Suprapubic skin (tissue), 4 donors: Measurements from ENCODE around the gene ANKRD33. TPM values are rescaled to one million over a fixed set of nuclear protein-coding genes. Genes with fewer than 3 reads are reported as not detected.
A peak's percentile ranks its signal among the peaks of the same experiment; 100 is the strongest.
"Not testable (repeated sequence)": the region's sequence is repeated elsewhere in the genome, so short reads cannot be mapped to it uniquely, and the experiment has no call there.

Experiments used
- DNase-seq, 2 donors: peaks; one replicate each; pipeline ENCODE4 v3.0.0-alpha.2; 2019; ENCODE audit warnings: low spot score in 2 of 2
- H3K27ac ChIP-seq: fragments of 200-600 bp; sonication (generic); one replicate; pipeline ENCODE4 v1.5.1; 2019
- H3K27me3 ChIP-seq: fragments of 200-600 bp; sonication (generic); one replicate; pipeline ENCODE4 v1.5.1; 2019
- H3K36me3 ChIP-seq: fragments of 200-600 bp; sonication (generic); one replicate; pipeline ENCODE4 v1.5.1; 2019
- H3K4me1 ChIP-seq: fragments of 200-600 bp; sonication (generic); one replicate; pipeline ENCODE4 v1.5.1; 2019
- H3K4me3 ChIP-seq: fragments of 200-600 bp; sonication (generic); one replicate; pipeline ENCODE4 v1.5.1; 2019; ENCODE audit warnings: mild to moderate bottlenecking
- H3K9me3 ChIP-seq: fragments of 200-600 bp; sonication (generic); one replicate; pipeline ENCODE4 v1.5.1; 2019
- CTCF ChIP-seq, 2 donors: fragments of 200-600 bp in 1 of 2; fragments of 450-650 bp in 1 of 2; sonication (generic) in 1 of 2; IDR thresholded peaks; one replicate each; pipeline ENCODE4 v1.5.1; 2016 to 2019; ENCODE audit warnings: antibody characterized with exemption in 2 of 2, mild to moderate bottlenecking in 1 of 2, moderate library complexity in 1 of 2
- EP300 ChIP-seq: sonication (generic); formaldehyde crosslinking; IDR thresholded peaks from one replicate; pipeline ENCODE4 v1.6.1; 2017; ENCODE audit warnings: antibody characterized with exemption
- POLR2A ChIP-seq, 2 donors: fragments of 450-650 bp; IDR thresholded peaks; one replicate each; pipeline ENCODE4 v1.6.1; 2017; ENCODE audit warnings: antibody characterized with exemption in 2 of 2, mild to moderate bottlenecking in 2 of 2, moderate library complexity in 2 of 2
- POLR2AphosphoS5 ChIP-seq, 3 donors: sonication (generic); formaldehyde crosslinking; IDR thresholded peaks; one replicate each; pipeline ENCODE4 v1.6.1; 2017; ENCODE audit warnings: antibody characterized with exemption in 3 of 3
- WGBS: methylation state at CpG from one replicate; pipeline ENCODE4 v1.1.5; 2018; 5-methylcytosine and 5-hydroxymethylcytosine counted together
- total RNA-seq, 4 donors: library from RNA; depleted of rRNA; stranded (reverse); fragments of >200 nt; gene quantifications; one replicate each; pipeline ENCODE4 v1.1.0, GENCODE V29; 2016

Gene ANKRD33
- total RNA-seq, 4 donors from 2014 or later, result not detected

GRCh38 chr12:51883295-51883694, 4.6 kb upstream of the ANKRD33 start:
- Histone ChIP-seq H3K4me3 (no peak overlapping the region), H3K27ac (no peak overlapping the region), H3K4me1 (peaks cover 15% of the 10 kb centered on the region), H3K36me3 (no peaks in the 10 kb centered on the region), H3K27me3 (no peaks in the 10 kb centered on the region), H3K9me3 (no peaks in the 10 kb centered on the region)
- TF ChIP-seq POLR2A (IDR thresholded peaks at IDR 0.05) (no peak), CTCF (IDR thresholded peaks at IDR 0.05) (no peak)
- WGBS, result 94% methylated on average over 1 of the region's 1 CpG
- DNase-seq, result peak in 1 of 2 donors; percentile 1

- H3K4me3 ChIP-seq, result no peak overlapping the region
- H3K36me3 ChIP-seq, result no peaks in the 10 kb centered on the region
- peaks cover 15% of the 10 kb centered on the region for H3K4me1 ChIP-seq
- no peaks in the 10 kb centered on the region for H3K27me3 ChIP-seq
- no peak for TF ChIP-seq POLR2AphosphoS5 (IDR thresholded peaks at IDR 0.05)
- no peak for TF ChIP-seq CTCF (IDR thresholded peaks at IDR 0.05)
- TF ChIP-seq POLR2A (IDR thresholded peaks at IDR 0.05), result no peak
- no peak for TF ChIP-seq EP300
- 87% methylated on average over 4 of the region's 4 CpGs for WGBS
- no peak overlapping the region for H3K27ac ChIP-seq
- H3K9me3 ChIP-seq, result no peaks in the 10 kb centered on the region
- DNase-seq, result peak in 1 of 2 donors; percentile 9
Observed at GRCh38 chr12:51883998-51884675, 3.8 kb upstream of the ANKRD33 start.

- H3K9me3 ChIP-seq, result no peaks in the 10 kb centered on the region
- no peak overlapping the region for H3K4me3 ChIP-seq
- DNase-seq, result peak; percentile 47 to 63
- H3K4me1 ChIP-seq, result peaks cover 15% of the 10 kb centered on the region
- no peaks in the 10 kb centered on the region for H3K27me3 ChIP-seq
- no peak overlapping the region for H3K27ac ChIP-seq
- 86% methylated on average over 11 of the region's 11 CpGs for whole genome bisulfite sequencing
- TF ChIP-seq EP300 (no peak), POLR2AphosphoS5 (IDR thresholded peaks at IDR 0.05) (no peak)
- H3K36me3 ChIP-seq, result no peaks in the 10 kb centered on the region
Observed at GRCh38 chr12:51884676-51885229, 3.1 kb upstream of the ANKRD33 start.

- not testable (repeated sequence) for H3K27me3 ChIP-seq, H3K4me3 ChIP-seq, H3K36me3 ChIP-seq, H3K27ac ChIP-seq, H3K9me3 ChIP-seq
- H3K4me1 ChIP-seq, result peaks cover 15% of the 10 kb centered on the region
- WGBS, result 81% methylated on average over 10 of the region's 10 CpGs
- peak; percentile 48 to 54 for DNase-seq
Observed at GRCh38 chr12:51885294-51886020, 2.4 kb upstream of the ANKRD33 start.

- Histone ChIP-seq H3K27ac (peak overlapping the region; percentile 20), H3K36me3 (no peaks in the 10 kb centered on the region), H3K9me3 (no peaks in the 10 kb centered on the region), H3K4me1 (peaks cover 15% of the 10 kb centered on the region), H3K27me3 (no peaks in the 10 kb centered on the region), H3K4me3 (no peak overlapping the region)
- peak; percentile 86 to 89 for DNase-seq
- no peak for TF ChIP-seq EP300
- TF ChIP-seq POLR2A (IDR thresholded peaks at IDR 0.05), result no peak
- TF ChIP-seq POLR2AphosphoS5 (IDR thresholded peaks at IDR 0.05), result peak; percentile 73 to 92 (median 86)
- no peak for TF ChIP-seq CTCF (IDR thresholded peaks at IDR 0.05)
- WGBS, result 55% methylated on average over 10 of the region's 10 CpGs
Observed at GRCh38 chr12:51886021-51886710, 1.7 kb upstream of the ANKRD33 start.
